Loucy (cell line): ENCODE data around the gene PEAK1.

Experiments
- H2AFZ ChIP-seq: fragments of 200-600 bp; sonication (generic); 2 replicates; pipeline ENCODE4 v1.6.0; 2016; ENCODE audit warnings: antibody characterized with exemption, mild to moderate bottlenecking, low read length, moderate library complexity
- H3F3A ChIP-seq: fragments of 200-600 bp; 2 replicates; pipeline ENCODE4 v1.6.0; 2016; ENCODE audit warnings: antibody characterized with exemption, low read depth, mild to moderate bottlenecking
- H3K27me3 ChIP-seq: fragments of 200-600 bp; sonication (generic); 2 replicates; pipeline ENCODE4 v1.6.1; 2014; ENCODE audit warnings: low read length, mild to moderate bottlenecking; ENCODE audit not compliant: insufficient read depth, poor library complexity, severe bottlenecking
- H3K36me3 ChIP-seq: fragments of 200-600 bp; sonication (generic); 2 replicates; pipeline ENCODE4 v1.6.1; 2016; ENCODE audit warnings: low read length; ENCODE audit not compliant: insufficient read depth
- H3K4me1 ChIP-seq: fragments of 200-600 bp; sonication (generic); 2 replicates; pipeline ENCODE4 v1.5.1; 2014; ENCODE audit warnings: low read length, mild to moderate bottlenecking; ENCODE audit not compliant: insufficient read depth, poor library complexity, severe bottlenecking
- H3K4me2 ChIP-seq: fragments of 200-600 bp; sonication (generic); 2 replicates; pipeline ENCODE4 v1.6.0; 2014; ENCODE audit warnings: antibody characterized with exemption, low read length, low read depth, mild to moderate bottlenecking; ENCODE audit not compliant: poor library complexity, severe bottlenecking
- H3K4me3 ChIP-seq: fragments of 200-600 bp; sonication (generic); 2 replicates; pipeline ENCODE4 v1.5.1; 2014; ENCODE audit warnings: low read length, mild to moderate bottlenecking, mixed read lengths; ENCODE audit not compliant: poor library complexity, severe bottlenecking
- H3K79me2 ChIP-seq: fragments of 200-600 bp; sonication (generic); 2 replicates; pipeline ENCODE4 v1.6.1; 2014; ENCODE audit warnings: low read length; ENCODE audit not compliant: insufficient read depth
- H3K9ac ChIP-seq: fragments of 200-600 bp; sonication (generic); 2 replicates; pipeline ENCODE4 v1.6.0; 2014; ENCODE audit warnings: mild to moderate bottlenecking, low read depth, low read length, moderate library complexity; ENCODE audit not compliant: poor library complexity, severe bottlenecking
- H3K9me2 ChIP-seq: fragments of 200-600 bp; sonication (generic); replicated peaks from 2 replicates; pipeline ENCODE4 v1.6.1; 2016; ENCODE audit warnings: low read depth, low read length, mixed read lengths
- H3K9me3 ChIP-seq: fragments of 200-600 bp; sonication (generic); 2 replicates; pipeline ENCODE4 v1.6.1; 2014; ENCODE audit warnings: mild to moderate bottlenecking, antibody characterized with exemption, low read length, low read depth; ENCODE audit not compliant: insufficient read depth
- H4K20me1 ChIP-seq: fragments of 200-600 bp; sonication (generic); 2 replicates; pipeline ENCODE4 v1.6.0; 2014; ENCODE audit warnings: antibody characterized with exemption, low read length, mild to moderate bottlenecking; ENCODE audit not compliant: insufficient read depth, poor library complexity, severe bottlenecking
- EZH2phosphoT487 ChIP-seq: fragments of 200-600 bp; IDR thresholded peaks from 2 replicates; pipeline ENCODE4 v1.6.1; 2018; ENCODE audit warnings: antibody characterized with exemption, mild to moderate bottlenecking, moderate library complexity, borderline replicate concordance
- TF ChIP-seq, protein P1 (sequence below): fragments of 200-600 bp; sonication (generic); conservative IDR thresholded peaks from 2 replicates; pipeline ENCODE4 v1.5.1; 2014; ENCODE audit warnings: mild to moderate bottlenecking, antibody characterized with exemption, low read length

PEAK1 gene

DNA sequence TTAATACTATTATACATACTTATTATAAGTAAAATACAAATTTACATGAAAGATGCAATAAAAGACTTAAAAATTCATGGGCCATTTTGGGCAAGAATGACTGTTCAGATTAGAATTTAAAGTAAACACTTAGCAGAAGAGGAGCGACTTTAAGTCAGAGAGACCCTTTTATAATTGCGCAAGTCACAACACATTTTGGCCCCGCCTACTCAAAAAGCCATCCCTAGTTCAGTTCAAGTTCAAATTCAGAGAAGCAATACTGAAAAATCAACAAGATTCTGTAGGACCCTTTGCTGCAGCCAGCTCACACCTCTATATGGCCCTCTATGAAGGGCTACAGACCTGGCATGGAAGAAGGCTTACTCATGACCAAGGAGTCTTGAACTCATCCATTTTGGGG is 64.6 kb downstream of the PEAK1 start:
- Histone ChIP-seq H3K36me3 (no peaks in the 10 kb centered on the region), H3K9me3 (no peaks in the 10 kb centered on the region), H4K20me1 (no peaks in the 10 kb centered on the region), H3K79me2 (no peaks in the 10 kb centered on the region), H3K4me1 (no peaks in the 10 kb centered on the region), H3K4me2 (no peak overlapping the region), H3K27me3 (no peaks in the 10 kb centered on the region), H3K9ac (no peak overlapping the region), H3K4me3 (no peak overlapping the region), H3F3A (no peaks in the 10 kb centered on the region), H3K9me2 (no peaks in the 10 kb centered on the region), H2AFZ (no peak overlapping the region)
- no peak for TF ChIP-seq EZH2phosphoT487
- TF ChIP-seq, protein P1, sequence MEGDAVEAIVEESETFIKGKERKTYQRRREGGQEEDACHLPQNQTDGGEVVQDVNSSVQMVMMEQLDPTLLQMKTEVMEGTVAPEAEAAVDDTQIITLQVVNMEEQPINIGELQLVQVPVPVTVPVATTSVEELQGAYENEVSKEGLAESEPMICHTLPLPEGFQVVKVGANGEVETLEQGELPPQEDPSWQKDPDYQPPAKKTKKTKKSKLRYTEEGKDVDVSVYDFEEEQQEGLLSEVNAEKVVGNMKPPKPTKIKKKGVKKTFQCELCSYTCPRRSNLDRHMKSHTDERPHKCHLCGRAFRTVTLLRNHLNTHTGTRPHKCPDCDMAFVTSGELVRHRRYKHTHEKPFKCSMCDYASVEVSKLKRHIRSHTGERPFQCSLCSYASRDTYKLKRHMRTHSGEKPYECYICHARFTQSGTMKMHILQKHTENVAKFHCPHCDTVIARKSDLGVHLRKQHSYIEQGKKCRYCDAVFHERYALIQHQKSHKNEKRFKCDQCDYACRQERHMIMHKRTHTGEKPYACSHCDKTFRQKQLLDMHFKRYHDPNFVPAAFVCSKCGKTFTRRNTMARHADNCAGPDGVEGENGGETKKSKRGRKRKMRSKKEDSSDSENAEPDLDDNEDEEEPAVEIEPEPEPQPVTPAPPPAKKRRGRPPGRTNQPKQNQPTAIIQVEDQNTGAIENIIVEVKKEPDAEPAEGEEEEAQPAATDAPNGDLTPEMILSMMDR: no peak

DNA sequence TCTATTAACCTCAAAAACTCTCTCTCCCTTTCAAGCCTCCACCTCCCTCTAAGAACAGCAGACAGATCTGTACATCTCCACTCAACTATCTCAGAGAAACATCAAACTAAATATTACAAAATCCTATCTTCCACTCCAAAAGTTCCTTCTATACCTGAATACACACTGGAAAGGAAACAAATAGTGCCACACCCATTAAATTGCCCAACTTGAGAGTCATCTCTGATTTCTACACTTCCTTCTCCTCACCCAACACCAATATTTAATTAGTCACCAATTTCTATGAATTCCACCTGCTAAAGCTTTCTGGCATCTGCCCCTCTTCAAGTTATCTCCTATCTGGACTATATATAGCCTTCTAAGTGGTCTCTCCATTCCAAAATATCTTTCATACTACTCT is 65.8 kb downstream of the PEAK1 start:
- no peak for TF ChIP-seq EZH2phosphoT487
- TF ChIP-seq, protein P1: no peak
- no peaks in the 10 kb centered on the region for H3K27me3 ChIP-seq
- H3K4me3 ChIP-seq: no peak overlapping the region
- H2AFZ ChIP-seq: no peak overlapping the region
- no peaks in the 10 kb centered on the region for H3K9me3 ChIP-seq
- no peaks in the 10 kb centered on the region for H4K20me1 ChIP-seq
- H3K9me2 ChIP-seq: no peaks in the 10 kb centered on the region
- H3K36me3 ChIP-seq: no peaks in the 10 kb centered on the region
- no peak overlapping the region for H3K9ac ChIP-seq
- H3K4me1 ChIP-seq: no peaks in the 10 kb centered on the region
- H3F3A ChIP-seq: no peaks in the 10 kb centered on the region
- no peak overlapping the region for H3K4me2 ChIP-seq
- no peaks in the 10 kb centered on the region for H3K79me2 ChIP-seq

DNA sequence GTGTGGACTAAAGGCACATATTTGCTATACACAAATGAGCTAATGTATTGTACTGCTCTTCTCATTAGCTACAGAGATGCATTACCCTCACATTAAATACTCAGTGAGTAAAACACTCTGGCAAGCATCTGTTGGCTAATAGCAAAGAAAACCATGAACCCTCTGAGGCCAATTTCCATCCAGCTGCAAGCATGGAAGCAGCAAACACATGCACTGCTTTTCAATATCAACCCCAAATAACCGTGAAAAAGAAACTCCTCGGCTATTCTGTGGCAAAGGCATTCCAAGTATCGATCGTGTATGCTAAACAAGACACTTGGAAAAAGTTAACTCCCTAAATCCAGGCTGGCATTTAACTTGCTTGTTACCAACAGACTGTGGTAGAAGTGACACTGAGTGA is 67.0 kb downstream of the PEAK1 start:
- Histone ChIP-seq H3K4me2 (no peak overlapping the region), H3K27me3 (no peaks in the 10 kb centered on the region), H3F3A (no peaks in the 10 kb centered on the region), H4K20me1 (no peaks in the 10 kb centered on the region), H3K9me2 (no peaks in the 10 kb centered on the region), H3K4me1 (no peaks in the 10 kb centered on the region), H3K79me2 (no peaks in the 10 kb centered on the region; the same call in 1 of the 2 replicates), H3K9ac (no peak overlapping the region), H2AFZ (no peak overlapping the region), H3K36me3 (no peaks in the 10 kb centered on the region), H3K4me3 (no peak overlapping the region), H3K9me3 (no peaks in the 10 kb centered on the region)
- TF ChIP-seq, protein P1: no peak
- TF ChIP-seq EZH2phosphoT487: no peak
